ENCODE results near the gene JAG2.

JAG2 gene

GRCh38 chr14:105150026-105150367 is 18.6 kb downstream of the JAG2 start:
- no peak for DNase-seq

- no peak for DNase-seq
These were observed 19.3 kb downstream of the JAG2 start for GRCh38 chr14:105149146-105149781.

GRCh38 chr14:105148604-105149145 is 19.9 kb downstream of the JAG2 start:
- no peak for DNase-seq

- DNase-seq = no peak
These were observed 20.6 kb downstream of the JAG2 start for GRCh38 chr14:105147671-105148603.

- DNase-seq = no peak
These were observed 21.5 kb downstream of the JAG2 start for GRCh38 chr14:105146976-105147635.

GRCh38 chr14:105146181-105146975 is 22.2 kb downstream of the JAG2 start:
- no peak for DNase-seq

GRCh38 chr14:105145381-105146180 is 23.0 kb downstream of the JAG2 start:
- DNase-seq = no peak

- DNase-seq = no peak
These were observed 23.8 kb downstream of the JAG2 start for GRCh38 chr14:105144666-105145380.

- DNase-seq = no peak
These were observed 24.4 kb downstream of the JAG2 start for GRCh38 chr14:105144026-105144665.

GRCh38 chr14:105143451-105144025 is 25.0 kb downstream of the JAG2 start:
- DNase-seq = no peak

- DNase-seq = no peak
These were observed 25.7 kb downstream of the JAG2 start for GRCh38 chr14:105142651-105143450.

GRCh38 chr14:105141486-105142281 is 26.9 kb downstream of the JAG2 start:
- DNase-seq = no peak

- DNase-seq = no peak
These were observed 27.6 kb downstream of the JAG2 start for GRCh38 chr14:105141026-105141425.

GRCh38 chr14:105140581-105140980 is 28.0 kb downstream of the JAG2 start:
- DNase-seq = no peak

GRCh38 chr14:105139831-105140239 is 28.7 kb downstream of the JAG2 start:
- no peak for DNase-seq

GRCh38 chr14:105139212-105139825 is 29.3 kb downstream of the JAG2 start:
- DNase-seq = no peak

- DNase-seq = no peak
These were observed 29.9 kb downstream of the JAG2 start for GRCh38 chr14:105138551-105139111.
